ENCODE data around the gene LYSMD2.

The LYSMD2 gene

GRCh38 chr15:51751697-51752683 lies 14.5 kb upstream of the LYSMD2 start:
- no peak for DNase-seq

- peak; percentile 51 for DNase-seq
Measured at GRCh38 chr15:51750792-51751696, 13.6 kb upstream of the LYSMD2 start, which contains the start of gene TMOD2. TMOD2 (plus strand) TSS chr15:51751597; CDS start chr15:51766442, 14,845 bp downstream.

- no peak for DNase-seq
Measured at GRCh38 chr15:51750186-51750585, 12.7 kb upstream of the LYSMD2 start.

GRCh38 chr15:51749307-51749706 lies 11.9 kb upstream of the LYSMD2 start:
- DNase-seq = no peak

- no peak for DNase-seq
Measured at GRCh38 chr15:51739061-51739712, 1.7 kb upstream of the LYSMD2 start.

- no peak for DNase-seq
Measured at GRCh38 chr15:51738553-51738952, 1.1 kb upstream of the LYSMD2 start.

GRCh38 chr15:51736751-51737521 lies 519 bp downstream of the LYSMD2 start:
- DNase-seq = peak; percentile 59

- no peak for DNase-seq
Measured at GRCh38 chr15:51736069-51736468, 1.4 kb downstream of the LYSMD2 start.

- no peak for DNase-seq
Measured at GRCh38 chr15:51735228-51736010, 2.0 kb downstream of the LYSMD2 start.

GRCh38 chr15:51732646-51733045 lies 4.8 kb downstream of the LYSMD2 start:
- no peak for DNase-seq

- no peak for DNase-seq
Measured at GRCh38 chr15:51731549-51732267, 5.7 kb downstream of the LYSMD2 start.

- no peak for DNase-seq
Measured at GRCh38 chr15:51727141-51727897, 10.1 kb downstream of the LYSMD2 start.

- peak; percentile 31 for DNase-seq
Measured at GRCh38 chr15:51726302-51727073, 11.0 kb downstream of the LYSMD2 start.

- DNase-seq = no peak
Measured at GRCh38 chr15:51724673-51725072, 12.8 kb downstream of the LYSMD2 start.

GRCh38 chr15:51724199-51724598 lies 13.3 kb downstream of the LYSMD2 start:
- no peak for DNase-seq

- DNase-seq = no peak
Measured at GRCh38 chr15:51721199-51721960, 16.1 kb downstream of the LYSMD2 start.

GRCh38 chr15:51720201-51720995 lies 17.1 kb downstream of the LYSMD2 start:
- DNase-seq = no peak

Data from activated CD4-positive, alpha-beta T cell treated with anti-CD3 and anti-CD28 coated beads, Interleukin-2, amount 50 U/mL, for 1 hour (primary cell).